H1 (cell line): ENCODE data around the gene CENPP. TPM values are rescaled to one million over a fixed set of nuclear protein-coding genes. Genes with fewer than 3 reads are reported as not detected.

Source experiments
- CTCF ChIA-PET: fragments of 300-600 bp; sonication (Branson Sonifier 250); formaldehyde crosslinking; loops from one replicate; lab custom pipeline; 2021; ENCODE audit not compliant: partially characterized antibody; lab: Charles Lee
- POLR2A ChIA-PET: fragments of 300-600 bp; sonication (Branson Sonifier 250); formaldehyde crosslinking; loops from one replicate; lab custom pipeline; 2021; ENCODE audit warnings: inconsistent platforms; ENCODE audit not compliant: partially characterized antibody; lab: Charles Lee
- DNase-seq, 2 experiments: peaks; one replicate each; pipeline versions ENCODE4 v3.0.0 to v3.0.0-alpha.2; 2010 to 2022; ENCODE audit warnings: low spot score in 2 of 2, low read depth in 1 of 2, mixed read lengths in 1 of 2
- FAIRE-seq: peaks from 2 replicates; lab custom pipeline; 2011; peaks lifted over from hg19 to GRCh38; lab: Jason Lieb, UNC
- H2AFZ ChIP-seq: 2 replicates; pipeline ENCODE4 v1.8.1; 2012; ENCODE audit warnings: low read length, inconsistent platforms
- H2AK5ac ChIP-seq: 2 replicates; pipeline ENCODE4 v1.6.1; 2013; ENCODE audit warnings: low read depth, low read length
- H2BK120ac ChIP-seq: replicated peaks from 2 replicates; pipeline ENCODE3; 2013; ENCODE audit warnings: low read depth, low read length, inconsistent platforms
- H2BK12ac ChIP-seq: 2 replicates; pipeline ENCODE4 v1.6.1; 2013; ENCODE audit warnings: low read depth, low read length
- H2BK15ac ChIP-seq: 2 replicates; pipeline ENCODE4 v1.6.1; 2013; ENCODE audit warnings: low read length
- H2BK20ac ChIP-seq: 2 replicates; pipeline ENCODE4 v1.6.1; 2013; ENCODE audit warnings: low read length
- H2BK5ac ChIP-seq: 2 replicates; pipeline ENCODE4 v1.6.1; 2013; ENCODE audit warnings: low read depth, low read length
- H3K14ac ChIP-seq: 2 replicates; pipeline ENCODE4 v1.6.1; 2013; ENCODE audit warnings: inconsistent platforms; ENCODE audit not compliant: insufficient read length
- H3K18ac ChIP-seq: 2 replicates; pipeline ENCODE4 v1.6.1; 2013; ENCODE audit warnings: low read length; ENCODE audit errors: extremely low read depth
- H3K23ac ChIP-seq: 2 replicates; pipeline ENCODE4 v1.6.1; 2013; ENCODE audit warnings: inconsistent platforms; ENCODE audit not compliant: insufficient read length
- H3K23me2 ChIP-seq: 2 replicates; pipeline ENCODE4 v1.6.1; 2013; ENCODE audit warnings: low read depth, low read length
- H3K27ac ChIP-seq: 2 replicates; pipeline ENCODE4 v1.6.1; 2011; ENCODE audit warnings: low read depth, low read length, inconsistent platforms
- H3K27me3 ChIP-seq, 4 experiments: replicated peaks in 1 of 4; 1 replicate in 1 of 4; 2 replicates in 3 of 4; pipeline versions ENCODE4 v1.6.1 to v1.8.1; 2011 to 2013; ENCODE audit warnings: low read length in 3 of 4, mild to moderate bottlenecking in 3 of 4, inconsistent platforms in 2 of 4, mixed read lengths in 2 of 4, moderate library complexity in 1 of 4; ENCODE audit not compliant: control insufficient read depth in 3 of 4, insufficient read depth in 3 of 4; ENCODE audit errors: extremely low read depth in 1 of 4
- H3K36me3 ChIP-seq, 4 experiments: 2 replicates each; pipeline versions ENCODE4 v1.6.1 to v1.8.1; 2011 to 2013; ENCODE audit warnings: mild to moderate bottlenecking in 4 of 4, low read length in 3 of 4, moderate library complexity in 2 of 4, control low read depth in 1 of 4, inconsistent platforms in 1 of 4; ENCODE audit not compliant: insufficient read depth in 4 of 4, control insufficient read depth in 2 of 4
- H3K4ac ChIP-seq: replicated peaks from 2 replicates; pipeline ENCODE3; 2013; ENCODE audit warnings: low read length, low read depth, mixed read lengths, inconsistent platforms; ENCODE audit not compliant: insufficient read length
- H3K4me1 ChIP-seq, 4 experiments: replicated peaks in 1 of 4; 1 replicate in 1 of 4; 2 replicates in 3 of 4; pipeline versions ENCODE4 v1.6.1 to v1.8.1; 2011 to 2013; ENCODE audit warnings: low read length in 3 of 4, inconsistent platforms in 2 of 4, mixed read lengths in 1 of 4; ENCODE audit not compliant: insufficient read depth in 4 of 4, control insufficient read depth in 3 of 4
- H3K4me2 ChIP-seq, 2 experiments: 2 replicates each; pipeline versions ENCODE4 v1.6.1 to v1.8.1; 2011 to 2013; ENCODE audit warnings: low read depth in 2 of 2, low read length in 2 of 2, control low read depth in 1 of 2, inconsistent platforms in 1 of 2, mild to moderate bottlenecking in 1 of 2; ENCODE audit not compliant: insufficient read depth in 1 of 2
- H3K4me3 ChIP-seq, 4 experiments: fragments of 200-600, 300-600 bp in 1 of 4; sonication (generic), shearing (Covaris generic), sonication (Bioruptor Twin) in 1 of 4; 2 replicates each; pipeline versions ENCODE4 v1.5.1 to v1.8.1; 2011 to 2016; ENCODE audit warnings: low read length in 4 of 4, low read depth in 3 of 4, control low read depth in 2 of 4, inconsistent platforms in 2 of 4, mild to moderate bottlenecking in 2 of 4, mixed read lengths in 1 of 4, moderate library complexity in 1 of 4; ENCODE audit not compliant: insufficient read depth in 2 of 4; ENCODE audit errors: extremely low read depth in 1 of 4
- H3K56ac ChIP-seq: replicated peaks from 2 replicates; pipeline ENCODE3; 2013; ENCODE audit warnings: low read depth, mild to moderate bottlenecking, mixed read lengths, low read length, inconsistent platforms; ENCODE audit not compliant: insufficient read length
- H3K79me1 ChIP-seq: 2 replicates; pipeline ENCODE4 v1.6.1; 2013; ENCODE audit warnings: low read depth, low read length, control low read depth
- H3K79me2 ChIP-seq, 2 experiments: 2 replicates each; pipeline versions ENCODE4 v1.6.1 to v1.8.1; 2012 to 2013; ENCODE audit warnings: low read length in 2 of 2, mild to moderate bottlenecking in 2 of 2, inconsistent platforms in 1 of 2; ENCODE audit not compliant: insufficient read depth in 2 of 2, control insufficient read depth in 1 of 2
- H3K9ac ChIP-seq, 4 experiments: replicated peaks in 1 of 4; 1 replicate in 1 of 4; 2 replicates in 3 of 4; pipeline versions ENCODE4 v1.6.1 to v1.8.1; 2011 to 2013; ENCODE audit warnings: low read depth in 3 of 4, low read length in 3 of 4, control low read depth in 2 of 4, mild to moderate bottlenecking in 2 of 4, moderate library complexity in 2 of 4, inconsistent platforms in 1 of 4; ENCODE audit errors: extremely low read depth in 1 of 4
- H3K9me3 ChIP-seq, 2 experiments: 2 replicates each; pipeline versions ENCODE4 v1.6.1 to v1.8.1; 2012 to 2013; ENCODE audit warnings: mild to moderate bottlenecking in 2 of 2, moderate library complexity in 2 of 2, control low read depth in 1 of 2, inconsistent platforms in 1 of 2, low read depth in 1 of 2, low read length in 1 of 2, mixed read lengths in 1 of 2; ENCODE audit not compliant: insufficient read depth in 2 of 2
- H4K20me1 ChIP-seq, 2 experiments: replicated peaks in 1 of 2; 2 replicates each; pipeline versions ENCODE3 to v1.8.1; 2011 to 2013; ENCODE audit warnings: inconsistent platforms in 2 of 2, low read length in 2 of 2, mild to moderate bottlenecking in 1 of 2; ENCODE audit not compliant: insufficient read depth in 2 of 2, control insufficient read depth in 1 of 2
- H4K5ac ChIP-seq: 2 replicates; pipeline ENCODE4 v1.6.1; 2013; ENCODE audit warnings: low read length, low read depth, mixed read lengths, inconsistent platforms; ENCODE audit not compliant: insufficient read length
- H4K8ac ChIP-seq: 2 replicates; pipeline ENCODE4 v1.8.0; 2013; ENCODE audit warnings: mild to moderate bottlenecking, moderate library complexity, low read length, inconsistent platforms; ENCODE audit not compliant: insufficient read depth; ENCODE audit errors: extremely low read depth
- H4K91ac ChIP-seq: replicated peaks from 2 replicates; pipeline ENCODE3; 2013; ENCODE audit warnings: low read length, mixed read lengths, inconsistent platforms; ENCODE audit not compliant: insufficient read length
- CHD2 ChIP-seq: IDR thresholded peaks from 2 replicates; pipeline ENCODE4 v1.6.1; 2012; ENCODE audit warnings: low read length, improper control_type of control experiment
- CTBP2 ChIP-seq: IDR thresholded peaks from 2 replicates; pipeline ENCODE4 v1.7.0; 2011; ENCODE audit warnings: borderline replicate concordance, mild to moderate bottlenecking, moderate library complexity, mixed read lengths, low read length; ENCODE audit not compliant: insufficient read depth, insufficient read length
- MAFK ChIP-seq: IDR thresholded peaks from 2 replicates; pipeline ENCODE4 v1.6.1; 2012; ENCODE audit warnings: low read depth, mild to moderate bottlenecking, improper control_type of control experiment, low read length
- PHF8 ChIP-seq: fragments of 200-600 bp; sonication (generic); conservative IDR thresholded peaks from 2 replicates; pipeline ENCODE4 v1.7.1; 2012; ENCODE audit warnings: low read depth, mild to moderate bottlenecking, inconsistent platforms, low read length, moderate library complexity
- POU5F1 ChIP-seq: IDR thresholded peaks from 2 replicates; pipeline ENCODE4 v1.6.1; 2011; ENCODE audit warnings: low read depth, mild to moderate bottlenecking, low read length, moderate library complexity
- RAD21 ChIP-seq, 2 experiments: IDR thresholded peaks in 1 of 2; conservative IDR thresholded peaks in 1 of 2; 2 replicates each; pipeline ENCODE4 v1.6.1; 2011; ENCODE audit warnings: low read depth in 2 of 2, low read length in 2 of 2, improper control_type of control experiment in 1 of 2, inconsistent platforms in 1 of 2, mild to moderate bottlenecking in 1 of 2, moderate library complexity in 1 of 2
- RFX5 ChIP-seq: IDR thresholded peaks from 2 replicates; pipeline ENCODE4 v1.6.1; 2011; ENCODE audit warnings: low read depth, low read length, improper control_type of control experiment, borderline replicate concordance
- RNF2 ChIP-seq: fragments of 200-900, 300-1000 bp; sonication (generic); IDR thresholded peaks from 2 replicates; pipeline ENCODE4 v1.7.1; 2016; ENCODE audit warnings: borderline replicate concordance, low read depth, mild to moderate bottlenecking, antibody characterized with exemption, low read length; ENCODE audit not compliant: poor library complexity, severe bottlenecking; ENCODE audit errors: missing control alignments
- SIN3A ChIP-seq, 2 experiments: IDR thresholded peaks in 1 of 2; conservative IDR thresholded peaks in 1 of 2; 2 replicates each; pipeline ENCODE4 v1.6.1; 2011 to 2012; ENCODE audit warnings: low read length in 2 of 2, improper control_type of control experiment in 1 of 2, low read depth in 1 of 2, mild to moderate bottlenecking in 1 of 2
- SIRT6 ChIP-seq: IDR thresholded peaks from one replicate; pipeline ENCODE4 v1.7.1; 2012; ENCODE audit warnings: low read length, inconsistent platforms
- SP1 ChIP-seq: IDR thresholded peaks from 2 replicates; pipeline ENCODE4 v1.6.1; 2011; ENCODE audit warnings: low read depth, low read length
- SP4 ChIP-seq: IDR thresholded peaks from 2 replicates; pipeline ENCODE4 v1.6.1; 2012; ENCODE audit warnings: low read length, inconsistent platforms
- TAF1 ChIP-seq: IDR thresholded peaks from 2 replicates; pipeline ENCODE4 v1.6.1; 2011; ENCODE audit warnings: mild to moderate bottlenecking, low read depth, low read length
- WGBS, 2 experiments: shearing (Covaris generic) in 1 of 2; methylation state at CpG; one replicate each; pipeline versions ENCODE4 v1.1.6 to v1.1.7; 2013 to 2015; ENCODE audit warnings: low lambda C conversion rate in 2 of 2, mixed read lengths in 2 of 2, inconsistent platforms in 1 of 2, low coverage in 1 of 2, missing lambda C conversion rate in 1 of 2; ENCODE audit not compliant: insufficient replicate concordance in 2 of 2, insufficient coverage in 1 of 2, insufficient read length in 1 of 2; ENCODE audit errors: extremely low coverage in 1 of 2, missing lambda C conversion rate in 1 of 2; 5-methylcytosine and 5-hydroxymethylcytosine counted together
- polyA plus RNA-seq, 7 experiments: library from polyadenylated mRNA; depleted of rRNA in 3 of 7; stranded (reverse) in 5 of 7; unstranded in 2 of 7; fragments of >200 nt in 5 of 7; fragments of 200-250 nt in 2 of 7; gene quantifications; 1 replicate in 5 of 7; 2 replicates in 1 of 7; 4 replicates in 1 of 7; pipeline versions ENCODE4 v1.2.1 to v1.2.3, GENCODE V29; 2011 to 2013; ENCODE audit warnings: missing spikeins in 2 of 7, mixed read lengths in 2 of 7
- total RNA-seq: library from RNA; stranded (reverse); fragmentation: NEBNext Ultra II Directional; extraction: Animal tissue kit (Norgen Biotek cat#: 25700); gene quantifications from 2 replicates; pipeline ENCODE4 v1.2.1, GENCODE V29; 2021

Gene CENPP
- total and polyA plus RNA-seq, 2 of the 8 experiments (the other 6 are each of a cell fraction or from before 2014, with no cell fraction given): 2.7 to 10.8 TPM

DNA sequence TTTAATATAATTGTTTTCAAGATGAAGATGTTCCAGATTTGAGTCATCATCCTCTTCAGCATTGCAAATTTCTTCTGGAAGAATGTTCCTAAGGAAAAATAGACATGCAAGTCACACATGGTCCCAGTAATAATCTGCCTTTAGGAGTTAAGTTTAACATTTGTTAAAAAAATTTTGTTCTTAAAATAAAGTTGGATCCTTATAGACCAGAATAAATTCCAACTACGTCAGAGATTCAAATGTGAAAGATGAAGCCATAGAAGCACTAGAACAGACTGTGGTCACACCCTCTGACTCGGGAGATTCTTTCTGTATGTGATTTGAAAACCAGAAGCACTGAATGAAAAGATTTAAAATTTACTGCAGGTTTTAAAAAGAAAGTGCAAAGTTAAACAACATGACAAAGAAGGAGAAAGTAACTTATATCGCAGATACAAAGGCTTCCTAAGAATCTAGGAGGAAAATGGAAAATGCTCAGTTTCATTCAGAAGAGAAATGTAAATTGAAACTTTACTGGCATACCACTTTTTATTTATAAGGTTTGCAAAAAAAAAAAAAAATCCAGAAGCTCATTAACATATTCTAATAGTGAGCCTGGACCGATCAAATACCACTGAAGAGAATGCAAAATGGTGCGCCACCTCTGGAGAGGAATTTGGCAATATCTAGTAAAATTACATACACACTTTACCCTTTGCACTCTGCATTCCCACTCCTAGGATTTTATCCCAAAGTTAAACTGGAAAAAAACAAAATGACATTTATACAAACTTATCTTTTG is 170.8 kb downstream of the CENPP start:
- Histone ChIP-seq H3K4me1 (no peaks in the 10 kb centered on the region), H3K23ac (no peak overlapping the region), H3K79me1 (no peaks in the 10 kb centered on the region), H3K4me3 (no peak overlapping the region), H3K18ac (no peak overlapping the region), H2BK15ac (no peak overlapping the region), H3K9me3 (no peaks in the 10 kb centered on the region), H3K56ac (no peak overlapping the region), H4K5ac (no peak overlapping the region), H3K4me2 (no peak overlapping the region), H3K36me3 (no peaks in the 10 kb centered on the region), H2BK12ac (no peak overlapping the region), H2BK5ac (no peak overlapping the region), H3K23me2 (no peaks in the 10 kb centered on the region), H2BK20ac (no peak overlapping the region), H3K27ac (no peak overlapping the region), H3K27me3 (no peaks in the 10 kb centered on the region), H4K91ac (no peak overlapping the region), H4K20me1 (no peaks in the 10 kb centered on the region), H2BK120ac (no peak overlapping the region), H3K14ac (no peak overlapping the region), H2AFZ (no peak overlapping the region), H3K4ac (no peak overlapping the region), H4K8ac (no peak overlapping the region), H2AK5ac (no peak overlapping the region), H3K9ac (no peak overlapping the region), H3K79me2 (no peaks in the 10 kb centered on the region)
- ChIA-PET CTCF (interaction anchor here (0.6 to 1.1 kb wide), 2 partner anchors 17 to 293 kb away, joined by 3 to 4 read pairs; no protein-coding TSS in a partner anchor), POLR2A (no interaction called here)
- DNase-seq (no peak), FAIRE-seq (no peak)
- WGBS, 2 experiments: 92% methylated on average over 5 of the region's 5 CpGs; no CpG with 5 or more reads in 1 of the 2 experiments
- TF ChIP-seq RNF2 (no peak), RAD21 (IDR thresholded peaks at IDR 0.05 in 1 of 2, conservative IDR thresholded peaks at IDR 0.05 in 1 of 2; ENCODE audit: low read depth in 2 of 2, low read length in 2 of 2) (no peak), MAFK (no peak), POU5F1 (no peak), SP1 (no peak), SP4 (no peak), SIRT6 (no peak), CTBP2 (no peak), RFX5 (no peak), PHF8 (no peak), CHD2 (no peak), SIN3A (conservative IDR thresholded peaks at IDR 0.05 in 1 of 2, IDR thresholded peaks at IDR 0.05 in 1 of 2; ENCODE audit: low read depth in 1 of 2, low read length in 2 of 2) (no peak), TAF1 (no peak)
